ENCODE data around the gene UBA5.

GRCh38 chr3:132637590-132637989, 22.5 kb upstream of the UBA5 start:
- no peak for TF ChIP-seq EZH2 (IDR thresholded peaks at IDR 0.05; ENCODE audit: insufficient read depth, poor library complexity, severe bottlenecking)
- no peak for TF ChIP-seq EZH2phosphoT487 (IDR thresholded peaks at IDR 0.05; ENCODE audit: insufficient read depth, low read depth)
